GM18870 (cell line): ENCODE data around the gene ZNF555.
"Not testable (repeated sequence)": the region's sequence is repeated elsewhere in the genome, so short reads cannot be mapped to it uniquely, and the experiment has no call there.

ENCODE experiments used
- ATAC-seq: cut with Tn5 transposase; IDR thresholded peaks from one replicate; pipeline ENCODE4 v1.9.1; 2021; ENCODE audit warnings: moderate library complexity; ENCODE audit not compliant: unreplicated experiment

The ZNF555 gene

DNA sequence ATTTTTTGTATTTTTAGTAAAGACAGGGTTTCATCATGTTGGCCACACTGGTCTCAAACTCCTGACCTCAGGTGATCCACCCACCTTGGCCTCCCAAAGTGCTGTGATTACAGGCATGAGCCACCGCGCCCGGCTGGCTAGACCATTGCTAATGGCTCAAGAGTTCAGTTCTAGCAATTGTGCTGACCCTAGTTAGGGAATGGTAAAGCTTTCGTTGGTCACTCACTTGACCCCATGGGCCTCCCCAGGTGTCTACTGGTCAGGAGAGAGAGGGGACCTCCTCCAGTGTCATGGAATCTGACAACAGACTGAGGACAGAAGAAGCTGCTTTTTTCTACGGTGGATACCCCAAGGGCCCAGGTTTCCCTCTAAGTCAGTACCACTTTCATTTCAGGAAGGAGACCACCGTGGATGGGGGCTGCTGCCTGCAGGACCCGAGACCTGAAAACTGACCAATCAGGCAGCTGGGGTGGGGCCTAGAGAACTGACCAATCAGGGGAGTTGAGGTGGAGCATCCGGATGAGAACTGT, 25.3 kb downstream of the ZNF555 start:
- ATAC-seq = no peak

DNA sequence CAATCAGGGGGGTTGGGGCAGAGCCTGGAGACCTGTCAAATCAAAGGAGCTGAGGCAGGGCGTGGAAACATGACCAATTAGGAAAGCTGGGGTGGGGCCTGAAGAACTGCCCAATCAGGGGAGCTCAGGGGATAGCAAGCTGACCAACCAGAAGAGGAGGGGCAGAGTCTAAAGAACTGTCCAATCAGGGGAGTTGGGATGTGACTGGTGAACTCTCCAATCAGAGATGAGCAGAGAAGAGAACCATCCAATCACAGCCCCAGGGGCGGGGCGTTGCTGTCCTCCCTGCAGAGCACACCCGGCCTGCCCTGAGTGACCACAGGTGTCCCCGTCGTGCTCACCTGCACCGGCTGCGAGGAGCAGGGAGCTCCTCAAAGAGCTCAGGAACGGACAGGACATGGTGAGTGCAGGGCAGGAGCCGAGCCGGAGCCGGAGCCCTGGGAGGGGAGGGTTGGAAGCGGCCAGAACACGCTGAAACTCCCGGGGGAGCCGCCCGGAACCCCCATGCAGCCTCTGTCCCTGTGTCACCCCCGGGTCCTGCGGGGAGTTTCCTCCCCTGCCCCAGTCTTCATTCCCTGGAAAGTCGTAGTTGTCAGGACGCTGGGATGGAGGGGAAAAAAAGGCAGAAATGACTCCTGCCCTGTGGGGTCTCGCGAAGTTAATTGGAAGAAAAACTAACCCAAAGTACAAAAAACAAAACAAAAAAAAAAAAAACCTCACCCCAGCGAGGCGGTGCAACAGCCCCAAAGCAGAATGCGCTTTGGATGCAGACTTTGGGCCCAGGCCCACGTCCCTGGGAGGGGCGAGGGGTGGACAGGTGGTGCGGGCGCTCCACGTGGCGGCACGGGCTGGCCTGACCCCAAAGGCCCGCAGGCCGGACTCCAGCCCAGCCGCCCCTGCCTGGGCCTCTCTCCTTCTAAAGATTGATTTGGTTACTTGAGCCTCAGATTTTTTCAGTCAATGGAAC, 26.0 kb downstream of the ZNF555 start, which contains the start of gene ZNF556:
ZNF556 (plus strand) TSS at position 311 of the 967 bp plus-strand sequence; CDS start at position 398, 87 bp downstream.
- no peak for ATAC-seq

DNA sequence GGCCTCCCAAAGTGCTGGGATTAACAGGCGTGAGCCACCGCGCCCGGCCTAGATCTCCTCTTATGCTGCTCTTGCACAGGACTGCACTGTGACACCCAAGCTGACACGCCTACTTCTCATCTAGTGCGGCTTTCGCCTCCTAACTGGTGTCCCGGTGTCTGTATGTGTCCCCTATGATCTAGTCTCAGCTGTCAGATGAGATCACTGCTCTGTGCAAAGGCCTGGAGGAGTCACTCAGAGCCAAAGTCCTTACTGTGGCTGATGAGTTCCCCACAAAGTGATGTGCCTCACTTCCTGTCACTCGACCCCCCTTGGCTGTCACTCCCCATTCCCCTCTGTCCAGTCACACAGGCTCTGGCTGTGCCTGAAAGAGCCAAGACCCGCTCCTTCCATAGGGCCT, 28.3 kb downstream of the ZNF555 start:
- ATAC-seq = no peak

DNA sequence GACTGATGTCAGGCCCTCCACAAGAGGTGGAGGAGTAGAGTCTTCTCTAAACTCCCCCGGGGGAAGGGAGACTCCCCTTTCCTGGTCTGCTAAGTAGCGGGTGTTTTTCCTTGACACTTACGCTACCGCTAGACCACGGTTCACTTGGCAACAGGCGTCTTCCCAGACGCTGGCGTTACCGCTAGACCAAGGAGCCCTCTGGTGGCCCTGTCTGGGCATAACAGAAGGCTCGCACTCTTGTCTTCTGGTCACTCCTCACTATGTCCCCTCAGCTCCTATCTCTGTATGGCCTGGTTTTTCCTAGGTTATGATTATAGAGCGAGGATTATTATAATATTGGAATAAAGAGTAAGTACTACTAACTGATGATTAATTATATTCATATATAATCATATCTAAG, 30.9 kb downstream of the ZNF555 start:
- not testable (repeated sequence) for ATAC-seq

DNA sequence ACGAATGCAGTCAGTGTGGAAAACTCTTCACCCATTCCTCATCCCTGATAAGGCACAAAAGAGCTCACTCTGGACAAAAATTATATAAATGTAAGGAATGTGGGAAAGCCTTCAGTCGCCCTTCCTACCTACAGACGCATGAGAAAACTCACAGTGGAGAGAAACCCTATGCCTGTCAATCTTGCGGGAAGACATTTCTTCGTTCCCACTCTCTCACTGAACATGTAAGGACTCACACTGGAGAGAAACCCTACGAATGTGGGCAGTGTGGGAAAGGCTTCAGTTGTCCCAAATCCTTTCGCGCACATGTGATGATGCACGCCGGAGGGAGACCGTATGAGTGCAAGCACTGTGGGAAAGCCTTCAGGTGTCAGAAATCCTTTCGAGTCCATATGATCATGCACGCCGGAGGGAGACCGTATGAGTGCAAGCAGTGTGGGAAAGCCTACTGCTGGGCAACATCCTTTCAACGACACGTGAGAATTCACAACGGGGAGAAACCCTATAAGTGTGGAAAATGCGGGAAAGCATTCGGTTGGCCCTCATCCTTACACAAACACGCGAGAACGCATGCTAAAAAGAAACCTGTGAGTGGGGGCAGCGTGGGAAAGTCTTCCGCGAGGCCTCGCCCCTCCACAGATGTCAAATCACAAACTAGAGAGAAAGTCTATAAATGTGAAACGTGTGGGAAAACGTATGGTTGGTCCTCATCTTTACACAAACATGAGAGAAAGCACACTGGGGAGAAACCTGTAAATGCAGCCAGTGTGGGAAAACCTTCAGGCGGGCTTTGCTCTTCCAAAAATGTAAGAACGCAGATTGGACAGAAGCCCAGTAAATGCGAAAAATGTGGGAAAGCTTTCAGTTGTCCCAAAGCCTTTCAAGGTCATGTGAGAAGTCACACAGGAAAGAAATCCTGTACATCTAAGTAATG, 36.4 kb downstream of the ZNF555 start:
- ATAC-seq = no peak

DNA sequence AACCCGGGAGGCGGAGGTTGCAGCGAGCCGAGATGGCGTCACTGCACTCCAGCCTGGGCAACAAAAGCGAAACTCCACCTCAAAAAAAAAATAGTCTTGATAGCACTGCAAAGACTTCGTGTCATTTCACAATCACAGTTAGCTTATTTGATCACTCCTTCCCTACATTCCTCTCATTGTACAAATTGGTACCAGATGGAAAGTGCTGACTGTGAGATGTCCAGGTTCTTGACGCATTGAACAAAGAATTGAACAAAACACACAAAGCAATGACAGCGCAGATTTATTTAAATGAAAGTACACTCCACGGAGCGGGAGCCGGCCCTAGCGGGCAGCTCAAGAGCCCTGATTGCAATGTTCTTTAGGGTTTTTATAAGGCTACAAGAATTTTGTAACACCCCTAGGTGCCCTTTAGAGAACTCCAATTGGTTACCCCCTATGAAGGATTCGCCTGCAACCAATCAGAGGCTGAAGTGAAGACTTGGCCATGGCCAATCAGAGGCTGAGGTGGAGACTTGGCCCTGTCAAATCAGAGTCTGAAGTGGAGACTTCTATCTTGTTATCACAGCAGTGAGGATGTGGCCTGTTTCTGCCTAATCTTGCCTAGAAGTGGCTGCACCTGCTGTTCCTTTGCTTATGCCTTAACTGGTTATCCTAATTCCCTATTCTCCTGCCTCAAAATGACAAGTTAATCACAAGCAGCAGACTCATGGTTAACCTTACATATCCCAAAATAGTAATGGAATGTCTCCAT, 42.6 kb downstream of the ZNF555 start:
- ATAC-seq = no peak

DNA sequence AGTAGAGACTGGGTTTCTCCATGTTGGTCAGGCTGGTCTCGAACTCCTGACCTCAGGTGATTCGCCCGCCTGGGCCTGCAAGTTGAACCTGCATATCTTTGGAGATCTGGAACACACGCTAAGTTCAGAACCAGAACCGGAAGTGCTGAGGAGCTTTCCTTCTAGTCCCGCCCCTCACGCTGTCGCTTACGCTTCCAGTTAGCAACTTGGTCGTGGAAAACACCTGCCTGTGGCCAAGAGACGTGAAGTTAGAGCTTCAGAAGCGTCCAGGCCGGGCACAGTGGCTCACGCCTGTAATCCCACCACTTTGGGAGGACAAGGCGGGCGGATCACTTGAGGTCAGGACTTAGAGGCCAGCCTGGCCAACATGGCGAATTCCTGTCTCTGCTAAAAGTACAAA, 44.5 kb downstream of the ZNF555 start:
- no peak for ATAC-seq

DNA sequence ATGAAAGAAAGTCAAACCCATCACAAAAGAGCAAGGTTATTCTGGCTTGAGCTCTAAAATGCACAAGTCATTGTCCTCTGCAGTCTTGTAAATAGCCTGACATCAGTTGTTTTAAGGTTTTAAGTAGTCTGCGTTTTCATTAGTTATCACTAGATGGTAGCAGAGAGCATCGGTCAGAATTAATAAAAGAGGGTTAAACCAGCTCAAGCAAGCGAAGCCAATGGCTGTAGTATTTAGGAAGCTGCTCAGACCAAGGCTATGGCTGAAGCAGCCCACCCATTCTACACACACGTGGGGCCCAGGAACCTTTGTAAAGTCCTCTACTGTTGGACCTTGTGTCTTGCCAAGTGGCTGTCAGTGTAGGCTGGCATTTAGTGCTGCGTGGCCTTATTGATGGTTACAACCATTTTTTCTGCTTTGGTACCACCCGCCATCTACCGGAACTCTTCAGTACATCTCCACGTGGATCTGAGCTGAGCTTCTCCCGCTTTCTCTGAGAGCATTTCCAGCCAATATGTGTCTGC, 46.2 kb downstream of the ZNF555 start:
- no peak for ATAC-seq

DNA sequence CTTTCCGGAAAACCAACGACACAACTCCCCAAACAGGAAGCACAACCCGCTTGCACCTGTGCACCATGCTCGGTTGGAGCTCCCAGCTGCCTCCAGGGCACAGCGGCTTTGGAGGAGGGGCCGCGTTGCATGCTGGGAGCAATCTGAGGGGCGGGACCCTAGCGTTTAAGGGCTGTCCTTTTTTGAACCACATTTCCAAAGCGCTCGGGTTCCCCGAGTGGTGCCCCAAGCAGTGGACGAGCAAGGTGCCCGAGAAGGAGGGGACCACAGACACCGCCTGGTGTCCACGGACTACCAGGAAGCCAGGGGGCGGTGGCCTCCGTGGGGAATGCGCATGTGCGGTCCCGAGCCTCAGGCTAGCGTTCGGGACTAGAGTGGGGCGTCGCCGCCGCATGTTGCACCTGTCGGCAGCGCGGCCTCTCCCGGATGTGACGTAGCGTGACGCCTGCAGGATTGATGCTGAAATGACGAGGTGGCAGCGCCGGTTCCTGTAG, 47.5 kb downstream of the ZNF555 start:
- no peak for ATAC-seq

DNA sequence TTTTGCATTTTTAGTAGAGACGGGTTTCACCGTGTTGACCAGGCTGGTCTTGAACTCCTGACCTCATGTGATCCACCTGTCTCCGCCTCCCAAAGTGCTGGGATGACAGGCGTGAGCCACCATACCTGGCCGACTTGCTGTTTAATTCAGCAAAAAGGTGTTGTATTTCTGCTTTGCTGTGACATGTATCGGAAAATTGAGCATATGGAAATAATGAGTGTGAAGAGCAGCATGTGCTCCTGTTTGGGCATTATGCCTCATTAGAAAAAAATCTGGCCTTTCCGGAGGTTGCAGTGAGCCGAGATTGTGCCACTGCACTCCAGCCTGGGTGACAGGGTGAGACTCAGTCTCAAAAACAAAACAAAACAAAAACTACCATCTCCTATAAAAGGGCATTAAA, 49.3 kb downstream of the ZNF555 start:
- not testable (repeated sequence) for ATAC-seq

DNA sequence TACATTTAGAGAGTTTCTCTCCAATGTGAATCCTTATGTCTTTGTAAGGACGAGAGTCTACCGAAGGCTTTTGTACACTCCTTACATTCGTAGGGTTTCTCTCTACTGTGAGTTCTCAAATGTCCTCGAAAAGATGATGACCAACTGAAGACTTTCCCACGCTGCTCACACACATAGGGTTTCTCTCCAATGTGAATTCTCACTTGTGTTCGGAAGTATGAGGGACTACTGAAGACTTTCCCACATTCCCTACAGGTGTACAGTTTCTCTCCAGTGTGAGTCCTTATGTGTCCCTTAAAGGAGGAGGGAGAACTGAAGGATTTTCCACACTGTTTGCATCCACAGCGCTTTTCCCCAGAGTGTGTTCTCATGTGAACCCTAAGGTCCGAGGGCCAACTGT, 55.4 kb downstream of the ZNF555 start:
- no peak for ATAC-seq

DNA sequence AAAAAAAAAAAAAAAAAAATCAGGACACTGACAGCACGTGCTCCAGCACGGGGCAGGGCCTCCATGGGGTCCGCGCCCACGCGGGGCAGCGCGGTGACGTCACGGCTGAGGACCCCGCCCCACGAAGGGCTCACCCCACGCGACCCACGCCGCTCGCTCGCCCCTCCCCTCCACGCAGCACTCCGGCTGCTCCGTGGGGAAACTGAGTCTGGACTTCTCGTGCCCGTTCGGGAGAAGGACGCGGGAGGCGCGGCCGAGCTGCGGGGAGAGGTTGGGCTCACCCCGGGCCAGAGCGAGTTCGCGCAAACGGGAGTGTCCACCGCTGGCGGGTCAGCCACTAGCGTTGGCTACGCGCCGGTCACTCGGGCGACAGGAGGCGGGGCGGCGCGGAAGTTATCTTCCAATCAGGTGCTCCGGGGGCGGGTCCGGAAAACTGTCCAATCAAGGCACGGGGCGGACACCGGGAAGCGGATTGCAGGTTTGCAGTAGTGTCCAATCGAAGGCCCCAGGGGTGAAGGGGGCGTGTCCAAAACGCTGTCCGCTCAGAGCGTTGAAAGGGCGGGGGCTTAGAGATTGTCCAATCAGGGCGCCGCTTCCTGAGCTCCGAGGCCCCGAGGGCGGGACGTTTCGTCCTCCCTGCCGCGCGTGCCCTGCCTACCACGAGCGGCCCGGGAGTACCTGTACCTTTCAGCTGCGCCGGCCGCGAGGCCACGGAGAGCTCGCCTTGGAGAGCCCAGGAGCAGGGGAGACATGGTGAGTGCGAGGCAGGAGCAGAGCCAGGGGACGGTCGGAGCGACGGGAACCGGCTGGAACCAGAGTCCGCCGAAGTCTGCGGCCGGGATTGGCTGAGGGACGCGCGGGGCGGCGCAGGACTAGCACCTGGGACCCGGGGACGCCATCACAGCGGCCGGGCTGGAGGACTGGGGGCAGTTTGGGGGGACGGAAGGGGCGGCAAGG, 59.3 kb downstream of the ZNF555 start, which contains the start of gene ZNF57:
ZNF57 (plus strand) TSS at position 633 of the 957 bp plus-strand sequence; CDS start at position 751, 118 bp downstream.
- peak; percentile 85 for ATAC-seq

DNA sequence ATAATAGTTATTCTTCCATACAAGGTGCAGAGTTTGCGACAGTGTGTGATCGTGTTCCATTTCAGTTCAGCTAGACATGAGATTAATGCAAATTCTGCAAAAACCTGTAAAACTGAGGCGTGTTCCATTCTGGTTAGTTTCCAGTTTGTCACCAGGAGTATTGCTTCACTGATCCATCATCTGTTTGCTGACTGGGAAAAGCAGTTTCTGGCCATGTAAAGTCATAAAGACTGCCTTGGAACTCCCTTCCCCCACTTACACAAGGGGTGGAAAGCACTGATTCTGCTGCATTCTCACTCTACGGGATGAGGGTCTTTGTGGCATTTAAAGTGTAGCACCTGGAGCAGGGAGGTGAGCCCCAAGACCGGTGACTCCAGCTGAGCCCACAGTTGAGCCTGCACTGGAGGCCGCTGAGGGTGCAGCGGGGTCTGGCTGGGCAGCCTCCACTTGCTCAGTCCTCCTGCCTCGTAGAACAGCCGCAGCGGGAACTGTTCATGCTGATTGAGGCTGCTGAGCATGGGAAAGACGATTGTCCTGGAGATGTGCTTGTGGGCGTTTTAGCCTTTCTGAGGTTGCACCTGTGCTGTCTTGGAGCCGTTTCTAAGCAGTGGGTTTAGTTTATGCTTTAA, 61.4 kb downstream of the ZNF555 start:
- no peak for ATAC-seq

DNA sequence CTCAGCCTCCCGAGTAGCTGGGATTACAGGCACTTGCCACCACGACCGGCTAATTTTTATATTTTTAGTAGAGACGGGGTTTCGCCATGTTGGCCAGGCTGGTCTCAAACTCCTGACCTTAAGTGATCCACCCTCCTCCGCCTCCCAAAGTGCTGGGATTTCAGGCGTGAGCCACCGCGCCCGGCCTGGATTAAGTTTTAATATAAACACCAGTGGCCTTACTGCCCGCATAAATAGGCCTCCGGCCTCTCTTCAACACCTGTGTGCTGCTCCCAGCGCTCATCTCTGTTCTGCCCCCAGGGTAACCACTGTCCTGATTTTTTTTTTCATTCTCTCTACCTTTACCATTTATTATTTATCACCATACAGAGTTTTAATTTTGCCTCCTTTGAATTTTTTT, 62.1 kb downstream of the ZNF555 start:
- not testable (repeated sequence) for ATAC-seq

DNA sequence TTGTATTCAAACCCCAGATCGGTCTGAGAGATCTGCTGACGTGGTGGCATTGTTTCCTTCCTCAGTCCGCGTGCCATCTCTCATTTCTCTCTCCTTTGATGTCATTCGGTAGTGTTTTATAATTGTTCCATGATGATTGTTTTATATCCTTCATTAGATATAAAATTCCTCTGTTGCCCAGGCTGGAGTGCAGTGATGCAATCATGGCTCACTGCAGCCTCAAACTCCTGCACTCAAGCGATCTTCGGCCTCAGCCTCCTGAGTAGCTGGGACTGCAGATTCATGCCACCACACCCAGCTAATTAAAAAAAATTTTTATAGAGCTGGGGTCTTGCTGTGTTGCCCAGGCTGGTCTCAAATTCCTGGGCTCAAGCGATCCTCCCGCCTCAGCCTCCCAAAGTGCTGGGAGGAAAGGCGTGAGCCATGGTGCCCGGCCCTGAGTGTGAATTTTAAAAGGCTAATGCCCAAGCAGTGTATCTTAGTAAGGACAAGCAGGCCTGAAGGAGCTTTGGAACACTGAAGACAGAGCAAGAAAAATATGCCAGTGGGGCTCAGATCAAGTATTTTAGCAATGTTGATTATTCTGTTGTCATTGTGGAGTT, 64.7 kb downstream of the ZNF555 start:
- no peak for ATAC-seq

DNA sequence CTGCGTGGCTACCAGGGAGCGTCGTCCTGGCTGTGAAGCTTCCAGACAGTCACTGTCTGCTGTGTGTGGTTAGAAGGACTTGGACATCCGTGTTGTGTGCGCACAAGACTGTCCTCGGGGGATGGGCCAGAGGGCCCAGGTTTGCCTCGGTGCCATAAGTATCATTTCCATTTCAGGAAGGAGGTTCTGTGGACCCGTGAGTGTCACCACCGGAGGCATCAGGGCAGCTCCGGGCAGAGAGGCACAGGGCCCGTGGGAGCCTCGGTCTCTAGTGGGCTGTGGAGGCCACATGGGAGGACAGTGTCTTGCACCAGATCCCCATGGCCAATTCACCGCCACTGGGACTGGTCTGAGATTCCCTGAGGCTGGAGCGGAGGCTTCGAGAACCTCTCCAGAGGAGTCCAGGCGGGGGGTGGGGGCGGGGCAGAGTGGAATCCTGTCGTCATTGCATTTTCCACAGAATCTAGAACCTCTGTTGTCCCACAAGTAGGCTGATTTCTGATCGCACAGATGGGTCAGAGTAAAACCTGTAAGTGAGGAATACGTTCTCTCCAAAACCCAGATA, 65.4 kb downstream of the ZNF555 start:
- no peak for ATAC-seq
